ENCODE measurements around the gene MFSD11. TPM values are rescaled to one million over a fixed set of nuclear protein-coding genes. Genes with fewer than 3 reads are reported as not detected.

MFSD11 gene
- total and polyA plus RNA-seq, 2 of the 4 experiments (the other 2 are of a cell fraction) = 12.3 to 16.1 TPM

DNA sequence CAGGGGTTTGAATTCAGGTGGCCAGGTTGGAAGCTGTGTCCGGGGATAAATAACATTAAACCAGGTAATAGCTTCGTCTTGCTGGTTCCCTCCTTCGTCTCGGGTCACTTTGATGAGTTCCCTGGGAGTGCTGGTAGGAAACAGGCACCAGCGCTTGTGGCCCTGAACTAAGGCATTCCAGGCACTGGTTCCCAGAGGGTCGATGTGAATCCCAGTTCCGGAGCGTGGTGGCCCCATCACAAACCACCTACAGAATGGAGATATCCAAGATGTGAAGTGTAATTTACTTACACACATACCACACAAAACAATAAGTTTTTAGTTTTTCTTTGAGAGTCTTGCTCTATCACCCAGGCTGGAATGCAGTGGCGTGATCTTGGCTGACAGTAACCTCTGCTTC is 14.1 kb upstream of the MFSD11 start:
- DNase-seq = no peak
- no peaks in the 10 kb centered on the region for H3K9me3 ChIP-seq (ENCODE audit: control insufficient read depth, insufficient read depth, low read length)
- H3K79me1 ChIP-seq (ENCODE audit: low read depth in 1 of 2, low read length in 2 of 2) = peaks cover 32 to 73% of the 10 kb centered on the region in 2 experiments
- no peak overlapping the region for H3K27ac ChIP-seq (ENCODE audit: insufficient read depth, low read length)
- dilution Hi-C loops (cut with HindIII; ENCODE audit: low sequenced_read_pairs, unreplicated experiment) (no loop called here), intact Hi-C loops (cut with micrococcal nuclease) (no loop called here), in situ Hi-C loops (cut with MboI; ENCODE audit: low sequenced_read_pairs) (no loop called here)
- H3K56ac ChIP-seq (ENCODE audit: extremely low read depth, insufficient read depth, low read length) = no peak overlapping the region
- H2BK15ac ChIP-seq (ENCODE audit: low read depth, low read length) = no peak overlapping the region
- no peak overlapping the region for H2BK20ac ChIP-seq (ENCODE audit: low read depth, low read length)
- H3K36me3 ChIP-seq (ENCODE audit: control insufficient read depth, insufficient read depth, low read length) = peaks cover 45% of the 10 kb centered on the region
- no peak overlapping the region for H4K5ac ChIP-seq (ENCODE audit: low read depth, low read length)
- H2AFZ ChIP-seq (replicated peaks; ENCODE audit: low read length, poor library complexity) = no peak overlapping the region
- no peak overlapping the region for H2BK120ac ChIP-seq (ENCODE audit: low read depth, low read length)
- TF ChIP-seq CHD1 (IDR thresholded peaks at IDR 0.05; ENCODE audit: low read depth, low read length) (no peak), NFE2L2 (IDR thresholded peaks at IDR 0.05; ENCODE audit: low read depth, low read length) (no peak), MXI1 (IDR thresholded peaks at IDR 0.05; ENCODE audit: borderline replicate concordance, low read depth, low read length) (no peak), RAD21 (IDR thresholded peaks at IDR 0.05; ENCODE audit: low read length) (no peak), BHLHE40 (IDR thresholded peaks at IDR 0.05; ENCODE audit: low read depth, low read length) (no peak), RFX5 (IDR thresholded peaks at IDR 0.05; ENCODE audit: low read depth, low read length) (no peak), SMC3 (IDR thresholded peaks at IDR 0.05; ENCODE audit: low read depth, low read length) (no peak), RCOR1 (IDR thresholded peaks at IDR 0.05; ENCODE audit: insufficient replicate concordance, low read length) (no peak), MAFK (IDR thresholded peaks at IDR 0.05; ENCODE audit: low read depth, low read length) (no peak), MAZ (IDR thresholded peaks at IDR 0.05; ENCODE audit: borderline replicate concordance, low read depth, low read length) (no peak)
- TF ChIP-seq, protein P1, sequence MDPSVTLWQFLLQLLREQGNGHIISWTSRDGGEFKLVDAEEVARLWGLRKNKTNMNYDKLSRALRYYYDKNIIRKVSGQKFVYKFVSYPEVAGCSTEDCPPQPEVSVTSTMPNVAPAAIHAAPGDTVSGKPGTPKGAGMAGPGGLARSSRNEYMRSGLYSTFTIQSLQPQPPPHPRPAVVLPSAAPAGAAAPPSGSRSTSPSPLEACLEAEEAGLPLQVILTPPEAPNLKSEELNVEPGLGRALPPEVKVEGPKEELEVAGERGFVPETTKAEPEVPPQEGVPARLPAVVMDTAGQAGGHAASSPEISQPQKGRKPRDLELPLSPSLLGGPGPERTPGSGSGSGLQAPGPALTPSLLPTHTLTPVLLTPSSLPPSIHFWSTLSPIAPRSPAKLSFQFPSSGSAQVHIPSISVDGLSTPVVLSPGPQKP (IDR thresholded peaks at IDR 0.05; ENCODE audit: borderline replicate concordance, low read depth, low read length) = no peak
- TF ChIP-seq, protein P2, sequence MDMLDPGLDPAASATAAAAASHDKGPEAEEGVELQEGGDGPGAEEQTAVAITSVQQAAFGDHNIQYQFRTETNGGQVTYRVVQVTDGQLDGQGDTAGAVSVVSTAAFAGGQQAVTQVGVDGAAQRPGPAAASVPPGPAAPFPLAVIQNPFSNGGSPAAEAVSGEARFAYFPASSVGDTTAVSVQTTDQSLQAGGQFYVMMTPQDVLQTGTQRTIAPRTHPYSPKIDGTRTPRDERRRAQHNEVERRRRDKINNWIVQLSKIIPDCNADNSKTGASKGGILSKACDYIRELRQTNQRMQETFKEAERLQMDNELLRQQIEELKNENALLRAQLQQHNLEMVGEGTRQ (IDR thresholded peaks at IDR 0.05; ENCODE audit: low read depth, low read length) = no peak
- ChIA-PET POLR2A (ENCODE audit: unreplicated experiment) (no interaction called here), CTCF (no interaction called here)
- no peak overlapping the region for H2AK9ac ChIP-seq (replicated peaks; ENCODE audit: low read depth, low read length, poor library complexity)
- peaks cover 6% of the 10 kb centered on the region for H3K4me1 ChIP-seq (ENCODE audit: control insufficient read depth, insufficient read depth, low read length)
- no peak overlapping the region for H3K4ac ChIP-seq (ENCODE audit: low read depth, low read length)
- no TSS peak for BruUV-seq (replicated peaks)
- H4K91ac ChIP-seq (ENCODE audit: insufficient read depth, low read depth, low read length) = no peak overlapping the region
- no peak overlapping the region for H3K18ac ChIP-seq (ENCODE audit: low read depth, low read length)
- H3K9ac ChIP-seq (ENCODE audit: low read depth, low read length) = no peak overlapping the region
- H3K4me2 ChIP-seq (ENCODE audit: low read depth, low read length) = no peak overlapping the region
- no peak overlapping the region for H4K8ac ChIP-seq (ENCODE audit: low read depth in 2 of 2, low read length in 2 of 2)
- H2BK5ac ChIP-seq (ENCODE audit: low read depth, low read length, poor library complexity, severe bottlenecking) = no peak overlapping the region
- no peak for ATAC-seq (ENCODE audit: low read depth)
- H3K14ac ChIP-seq (replicated peaks; ENCODE audit: low read depth, low read length) = no peak overlapping the region
- peaks cover 43% of the 10 kb centered on the region for H4K20me1 ChIP-seq (ENCODE audit: insufficient read depth, low read length)
- no peak overlapping the region for H3K4me3 ChIP-seq (ENCODE audit: insufficient read depth, low read depth, low read length)
- H3K9me1 ChIP-seq (ENCODE audit: insufficient read depth, low read length) = peaks cover 2% of the 10 kb centered on the region; the same call in 1 of the 2 replicates
- H2AK5ac ChIP-seq (ENCODE audit: low read depth, low read length) = no peak overlapping the region
- H3K23ac ChIP-seq (ENCODE audit: low read depth, low read length) = peak overlapping the region; percentile 71; the same call in 1 of the 2 replicates
- H3K27me3 ChIP-seq (ENCODE audit: control insufficient read depth, insufficient read depth, low read length) = no peaks in the 10 kb centered on the region
- no CpG with 5 or more reads among the region's 9 CpGs for WGBS, 2 experiments (ENCODE audit: extremely low coverage in 2 of 2, insufficient read length in 1 of 2)

Measured in IMR-90 (cell line).